Measurements from ENCODE around the gene KYNU. TPM values are rescaled to one million over a fixed set of nuclear protein-coding genes. Genes with fewer than 3 reads are reported as not detected.

Gene KYNU
- total RNA-seq, 1 donor from 2014 or later = 1.0 TPM

DNA sequence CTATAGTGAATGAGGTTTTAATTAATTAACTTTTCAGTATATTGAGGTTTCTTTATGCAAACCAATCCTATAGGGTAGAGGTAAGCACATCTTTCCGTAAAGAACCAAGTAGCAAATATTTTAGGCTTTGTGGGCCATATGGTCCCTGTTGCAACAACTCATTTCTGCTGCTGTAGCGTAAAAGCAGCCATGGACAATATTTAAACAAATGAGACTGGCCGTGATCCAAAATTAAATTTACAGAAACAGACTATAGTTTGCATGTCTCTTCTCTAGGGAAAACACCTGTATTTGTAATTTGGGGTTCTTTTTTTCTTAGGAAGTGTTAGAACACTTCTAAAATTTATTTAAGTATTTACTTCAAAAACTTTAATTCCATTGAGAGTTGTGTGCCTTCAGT is 104.3 kb downstream of the KYNU start:
- H3K27me3 ChIP-seq (ENCODE audit: low read depth) = no peaks in the 10 kb centered on the region
- no peak for TF ChIP-seq CTCF (IDR thresholded peaks at IDR 0.05; ENCODE audit: borderline replicate concordance)
- no peak for DNase-seq
- H3K9me3 ChIP-seq (replicated peaks) = no peaks in the 10 kb centered on the region
- H3K36me3 ChIP-seq = no peaks in the 10 kb centered on the region
- no peak overlapping the region for H3K27ac ChIP-seq (replicated peaks)
- no peak overlapping the region for H3K4me3 ChIP-seq
- no peaks in the 10 kb centered on the region for H3K4me1 ChIP-seq
- intact Hi-C loops (cut with micrococcal nuclease) = no loop called here

DNA sequence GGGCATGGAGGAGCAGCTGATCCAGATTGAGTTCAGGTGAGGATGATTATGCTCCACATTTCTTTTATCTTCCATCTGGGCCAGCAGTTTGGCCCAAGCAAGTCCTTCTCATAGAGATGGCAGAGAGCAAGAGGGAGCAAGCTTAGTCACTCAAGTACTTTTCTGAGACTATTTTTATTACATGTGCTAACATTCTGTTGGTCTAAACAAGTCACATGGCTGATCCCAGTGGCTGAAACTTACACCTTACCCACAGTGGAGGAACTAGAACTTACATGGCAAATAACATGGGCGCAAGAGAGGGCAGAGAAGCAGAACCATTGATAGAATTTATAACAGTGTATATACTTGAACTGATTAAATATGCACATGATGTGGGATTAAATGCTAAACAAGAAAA is 105.7 kb downstream of the KYNU start:
- Histone ChIP-seq H3K9me3 (replicated peaks) (no peaks in the 10 kb centered on the region), H3K27me3 (ENCODE audit: low read depth) (no peaks in the 10 kb centered on the region), H3K36me3 (no peaks in the 10 kb centered on the region), H3K27ac (replicated peaks) (no peak overlapping the region), H3K4me1 (no peaks in the 10 kb centered on the region), H3K4me3 (no peak overlapping the region)
- intact Hi-C loops (cut with micrococcal nuclease) = no loop called here
- no peak for DNase-seq
- TF ChIP-seq CTCF (IDR thresholded peaks at IDR 0.05; ENCODE audit: borderline replicate concordance) = no peak

DNA sequence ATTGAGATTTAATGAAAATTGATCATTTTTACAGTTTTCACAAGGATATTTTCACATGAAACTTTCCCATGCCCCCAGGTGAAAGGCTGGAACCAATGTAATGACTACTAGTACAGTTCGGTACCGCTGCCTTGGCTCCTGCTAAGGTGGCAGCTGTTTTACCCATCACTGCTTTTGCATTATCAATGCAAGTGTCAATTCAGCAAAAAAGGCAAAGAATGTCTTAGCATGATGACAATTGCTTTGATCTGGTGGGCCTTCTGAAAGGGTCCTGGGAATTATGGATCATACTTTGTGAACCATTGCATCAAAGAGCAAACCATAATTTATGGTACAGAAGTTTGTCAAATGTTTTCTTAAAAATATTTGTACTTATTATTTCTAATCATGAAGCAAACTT is 107.2 kb downstream of the KYNU start:
- intact Hi-C loops (cut with micrococcal nuclease) = no loop called here
- H3K9me3 ChIP-seq (replicated peaks) = no peaks in the 10 kb centered on the region
- TF ChIP-seq CTCF (IDR thresholded peaks at IDR 0.05; ENCODE audit: borderline replicate concordance) = no peak
- no peaks in the 10 kb centered on the region for H3K36me3 ChIP-seq
- H3K27me3 ChIP-seq (ENCODE audit: low read depth) = no peaks in the 10 kb centered on the region
- DNase-seq = no peak
- H3K27ac ChIP-seq (replicated peaks) = no peak overlapping the region
- no peak overlapping the region for H3K4me3 ChIP-seq
- H3K4me1 ChIP-seq = no peaks in the 10 kb centered on the region

GRCh38 chr2:142987044-142987443 is 109.6 kb downstream of the KYNU start:
- Histone ChIP-seq H3K36me3 (no peaks in the 10 kb centered on the region), H3K27ac (replicated peaks) (no peak overlapping the region), H3K4me3 (no peak overlapping the region), H3K4me1 (no peaks in the 10 kb centered on the region), H3K9me3 (replicated peaks) (no peaks in the 10 kb centered on the region), H3K27me3 (ENCODE audit: low read depth) (no peaks in the 10 kb centered on the region)
- TF ChIP-seq CTCF (IDR thresholded peaks at IDR 0.05; ENCODE audit: borderline replicate concordance) = no peak
- intact Hi-C loops (cut with micrococcal nuclease) = no loop called here
- no peak for DNase-seq

- Histone ChIP-seq H3K27ac (replicated peaks) (no peak overlapping the region), H3K9me3 (replicated peaks) (no peaks in the 10 kb centered on the region), H3K4me1 (no peaks in the 10 kb centered on the region), H3K36me3 (no peaks in the 10 kb centered on the region), H3K27me3 (ENCODE audit: low read depth) (no peaks in the 10 kb centered on the region), H3K4me3 (no peak overlapping the region)
- intact Hi-C loops (cut with micrococcal nuclease) = no loop called here
- DNase-seq = no peak
- peak; percentile 62 for TF ChIP-seq CTCF (IDR thresholded peaks at IDR 0.05; ENCODE audit: borderline replicate concordance)
These were observed 112.1 kb downstream of the KYNU start for GRCh38 chr2:142989273-142990204.
